Peyer's patch (tissue), 4 donors: ENCODE results near the gene WDR91. TPM values are rescaled to one million over a fixed set of nuclear protein-coding genes. Genes with fewer than 3 reads are reported as not detected.

Source experiments
- DNase-seq, 3 donors: peaks; one replicate each; pipeline ENCODE4 v3.0.0-alpha.2; 2017 to 2019
- H3K27ac ChIP-seq, 4 donors: fragments of 200-600 bp; sonication (generic); one replicate each; pipeline ENCODE4 v1.5.1; 2016 to 2019
- H3K27me3 ChIP-seq, 2 donors: fragments of 200-600 bp; sonication (generic); one replicate each; pipeline ENCODE4 v1.5.1; 2019
- H3K36me3 ChIP-seq, 3 donors: fragments of 200-600 bp; sonication (generic); one replicate each; pipeline ENCODE4 v1.5.1; 2016 to 2019
- H3K4me1 ChIP-seq, 4 donors: fragments of 200-600 bp; sonication (generic); one replicate each; pipeline ENCODE4 v1.5.1; 2016 to 2019
- H3K4me3 ChIP-seq, 4 donors: fragments of 200-600 bp; sonication (generic); 1 replicate in 3 of 4; 2 replicates in 1 of 4; pipeline ENCODE4 v1.5.1; 2016 to 2019; ENCODE audit warnings: mild to moderate bottlenecking in 1 of 4
- H3K9me3 ChIP-seq, 4 donors: fragments of 200-600 bp; sonication (generic); one replicate each; pipeline ENCODE4 v1.5.1; 2016 to 2019; ENCODE audit warnings: mild to moderate bottlenecking in 1 of 4
- CTCF ChIP-seq, 6 experiments: fragments of 450-650 bp in 4 of 6; fragments of 200-600 bp in 2 of 6; sonication (generic) in 1 of 6; IDR thresholded peaks; one replicate each; pipeline ENCODE4 v1.5.1; 2017 to 2019; ENCODE audit warnings: antibody characterized with exemption in 6 of 6, mild to moderate bottlenecking in 3 of 6, moderate library complexity in 1 of 6
- POLR2A ChIP-seq, 2 donors: fragments of 450-650 bp; IDR thresholded peaks; one replicate each; pipeline ENCODE4 v1.5.1; 2017; ENCODE audit warnings: antibody characterized with exemption in 2 of 2, mild to moderate bottlenecking in 2 of 2, moderate library complexity in 2 of 2
- total RNA-seq, 4 donors: library from RNA; depleted of rRNA; stranded (reverse); fragments of >200 nt; gene quantifications; one replicate each; pipeline ENCODE4 v1.1.0, GENCODE V29; 2016

WDR91 gene
- 10 to 100 TPM in 3 of 4 donors, 1 to 10 TPM in 1; 6.7 to 44.6 (median 22.2) TPM for total RNA-seq

GRCh38 chr7:135211179-135211945, at the start of gene WDR91:
WDR91 (minus strand) TSS chr7:135211526; CDS start chr7:135211502, 24 bp downstream.
- peak in 1 of 6 experiments; percentile 17 for TF ChIP-seq CTCF (IDR thresholded peaks at IDR 0.05)
- TF ChIP-seq POLR2A (IDR thresholded peaks at IDR 0.05): peak; percentile 38 to 78
- Histone ChIP-seq H3K9me3 (no peaks in the 10 kb centered on the region), H3K27ac (peak within 1 kb of the TSS; percentile 67 to 90 (median 83))

GRCh38 chr7:135260470-135260869, 49.1 kb upstream of the WDR91 start:
- H3K27ac ChIP-seq: no peak overlapping the region
- H3K4me1 ChIP-seq: no peaks in the 10 kb centered on the region
- no peak for DNase-seq
- H3K36me3 ChIP-seq: no peaks in the 10 kb centered on the region
- no peak for TF ChIP-seq POLR2A (IDR thresholded peaks at IDR 0.05)
- TF ChIP-seq CTCF (IDR thresholded peaks at IDR 0.05): no peak
- no peaks in the 10 kb centered on the region for H3K9me3 ChIP-seq
- no peak overlapping the region for H3K4me3 ChIP-seq
- no peaks in the 10 kb centered on the region for H3K27me3 ChIP-seq

More at GRCh38 chr7:135211179-135211945, at the start of gene WDR91:
- Histone ChIP-seq H3K27me3 (no peaks in the 10 kb centered on the region), H3K36me3 (no peaks in the 10 kb centered on the region), H3K4me1 (peaks cover 0 to 22% (median 1%) of the 10 kb centered on the region in 4 donors), H3K4me3 (peak within 1 kb of the TSS; percentile 60 to 87 (median 74))
- DNase-seq: peak; percentile 94 to 99 (median 98)

DNA sequence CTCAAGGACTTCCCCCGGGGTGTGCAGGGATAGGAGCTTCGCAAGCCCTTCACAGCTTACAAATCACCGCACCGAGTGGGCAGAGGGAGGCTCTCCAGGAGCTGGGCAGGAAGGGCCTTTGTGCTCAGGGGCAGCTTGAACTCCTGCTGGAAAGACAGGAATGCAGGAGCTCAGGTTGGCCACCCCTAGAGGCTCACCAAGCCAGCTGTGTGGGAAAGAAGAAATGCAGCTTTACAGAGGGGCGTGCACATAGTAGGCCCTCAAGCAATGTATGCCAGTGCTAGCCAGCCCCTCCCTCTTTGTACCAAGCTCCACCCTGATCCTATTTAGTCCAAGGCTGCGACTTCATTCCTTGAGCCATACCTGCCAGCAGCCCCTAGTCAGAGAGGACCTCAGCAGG, 48.4 kb upstream of the WDR91 start:
- no peak for DNase-seq
- Histone ChIP-seq H3K27ac (no peak overlapping the region), H3K9me3 (no peaks in the 10 kb centered on the region), H3K36me3 (no peaks in the 10 kb centered on the region), H3K4me1 (no peaks in the 10 kb centered on the region), H3K27me3 (no peaks in the 10 kb centered on the region), H3K4me3 (no peak overlapping the region)
- TF ChIP-seq CTCF (IDR thresholded peaks at IDR 0.05) (no peak), POLR2A (IDR thresholded peaks at IDR 0.05) (no peak)

DNA sequence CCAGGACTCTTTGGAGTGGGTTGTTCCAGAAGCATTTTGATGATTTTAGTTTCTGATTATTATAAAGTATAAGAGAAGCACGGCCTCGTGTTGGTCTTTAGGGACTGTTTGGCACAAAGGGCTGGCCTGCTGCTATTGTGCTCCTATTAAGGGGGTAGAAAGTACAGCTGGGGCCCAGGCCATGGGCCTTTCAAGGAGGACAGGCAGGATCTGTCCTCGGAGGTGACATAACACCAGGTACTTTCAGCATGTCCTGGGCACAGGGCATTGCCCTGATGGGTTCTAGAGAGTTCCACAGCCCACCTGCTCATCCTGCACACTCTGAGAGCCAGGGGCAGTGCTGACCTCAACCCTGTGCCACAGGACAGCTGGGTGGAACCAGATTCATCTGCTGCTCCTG, 47.3 kb upstream of the WDR91 start:
- DNase-seq: no peak
- TF ChIP-seq CTCF (IDR thresholded peaks at IDR 0.05) (no peak), POLR2A (IDR thresholded peaks at IDR 0.05) (no peak)
- H3K9me3 ChIP-seq: no peaks in the 10 kb centered on the region

GRCh38 chr7:135257790-135258189, 46.5 kb upstream of the WDR91 start:
- H3K36me3 ChIP-seq: no peaks in the 10 kb centered on the region
- TF ChIP-seq CTCF (IDR thresholded peaks at IDR 0.05) (no peak), POLR2A (IDR thresholded peaks at IDR 0.05) (no peak)
- H3K9me3 ChIP-seq: no peaks in the 10 kb centered on the region
- no peak for DNase-seq
- no peak overlapping the region for H3K4me3 ChIP-seq
- H3K27ac ChIP-seq: no peak overlapping the region
- no peaks in the 10 kb centered on the region for H3K27me3 ChIP-seq
- H3K4me1 ChIP-seq: peaks cover 0 to 13% (median 0%) of the 10 kb centered on the region in 4 donors

More for the DNA sequence above, 47.3 kb upstream of the WDR91 start:
- Histone ChIP-seq H3K36me3 (no peaks in the 10 kb centered on the region), H3K4me3 (no peak overlapping the region), H3K27ac (no peak overlapping the region), H3K27me3 (no peaks in the 10 kb centered on the region), H3K4me1 (peaks cover 0 to 7% (median 0%) of the 10 kb centered on the region in 4 donors)
